ENCODE results near the gene TBCCD1. TPM values are rescaled to one million over a fixed set of nuclear protein-coding genes. Genes with fewer than 3 reads are reported as not detected.

TBCCD1 gene
- total RNA-seq, 2 donors from 2014 or later = 10.4 to 14.3 TPM

GRCh38 chr3:186514296-186515002 is 52.7 kb downstream of the TBCCD1 start:
- TF ChIP-seq, protein P1, sequence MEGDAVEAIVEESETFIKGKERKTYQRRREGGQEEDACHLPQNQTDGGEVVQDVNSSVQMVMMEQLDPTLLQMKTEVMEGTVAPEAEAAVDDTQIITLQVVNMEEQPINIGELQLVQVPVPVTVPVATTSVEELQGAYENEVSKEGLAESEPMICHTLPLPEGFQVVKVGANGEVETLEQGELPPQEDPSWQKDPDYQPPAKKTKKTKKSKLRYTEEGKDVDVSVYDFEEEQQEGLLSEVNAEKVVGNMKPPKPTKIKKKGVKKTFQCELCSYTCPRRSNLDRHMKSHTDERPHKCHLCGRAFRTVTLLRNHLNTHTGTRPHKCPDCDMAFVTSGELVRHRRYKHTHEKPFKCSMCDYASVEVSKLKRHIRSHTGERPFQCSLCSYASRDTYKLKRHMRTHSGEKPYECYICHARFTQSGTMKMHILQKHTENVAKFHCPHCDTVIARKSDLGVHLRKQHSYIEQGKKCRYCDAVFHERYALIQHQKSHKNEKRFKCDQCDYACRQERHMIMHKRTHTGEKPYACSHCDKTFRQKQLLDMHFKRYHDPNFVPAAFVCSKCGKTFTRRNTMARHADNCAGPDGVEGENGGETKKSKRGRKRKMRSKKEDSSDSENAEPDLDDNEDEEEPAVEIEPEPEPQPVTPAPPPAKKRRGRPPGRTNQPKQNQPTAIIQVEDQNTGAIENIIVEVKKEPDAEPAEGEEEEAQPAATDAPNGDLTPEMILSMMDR (IDR thresholded peaks at IDR 0.05) = peak; percentile 49
- Histone ChIP-seq H3K27me3 (no peaks in the 10 kb centered on the region), H3K4me3 (no peak overlapping the region), H3K36me3 (no peaks in the 10 kb centered on the region), H3K9ac (ENCODE audit: low read depth in 2 of 2, low read length in 2 of 2) (no peak overlapping the region), H3K27ac (no peak overlapping the region), H3K9me3 (no peaks in the 10 kb centered on the region), H3K4me1 (no peaks in the 10 kb centered on the region)
- intact Hi-C loops (cut with DNase I) = no loop called here
- DNase-seq = no peak

DNA sequence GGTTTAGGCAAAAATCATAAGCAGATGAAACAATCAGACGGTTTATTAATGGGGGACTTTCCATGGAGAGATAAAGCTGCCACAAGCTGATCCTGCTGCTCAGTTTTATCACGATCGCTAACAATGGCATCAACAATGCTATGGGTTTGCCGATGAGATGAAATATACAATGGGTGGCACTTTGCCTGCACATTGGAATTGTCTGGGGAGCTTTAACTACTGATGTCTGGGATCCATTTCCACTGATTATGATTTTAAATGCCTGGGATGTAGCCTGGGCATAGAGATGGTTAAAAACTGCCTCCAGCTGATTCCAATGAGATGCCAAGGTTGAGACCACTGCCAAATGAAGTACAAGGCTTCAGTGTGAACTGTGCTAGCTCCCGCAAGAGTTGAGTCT is 53.8 kb downstream of the TBCCD1 start:
- Histone ChIP-seq H3K9me3 (no peaks in the 10 kb centered on the region), H3K4me1 (no peaks in the 10 kb centered on the region), H3K27ac (no peak overlapping the region), H3K9ac (ENCODE audit: low read depth in 2 of 2, low read length in 2 of 2) (no peak overlapping the region), H3K36me3 (no peaks in the 10 kb centered on the region), H3K27me3 (no peaks in the 10 kb centered on the region), H3K4me3 (no peak overlapping the region)
- DNase-seq = no peak
- TF ChIP-seq, protein P1 (IDR thresholded peaks at IDR 0.05) = no peak
- intact Hi-C loops (cut with DNase I) = no loop called here

DNA sequence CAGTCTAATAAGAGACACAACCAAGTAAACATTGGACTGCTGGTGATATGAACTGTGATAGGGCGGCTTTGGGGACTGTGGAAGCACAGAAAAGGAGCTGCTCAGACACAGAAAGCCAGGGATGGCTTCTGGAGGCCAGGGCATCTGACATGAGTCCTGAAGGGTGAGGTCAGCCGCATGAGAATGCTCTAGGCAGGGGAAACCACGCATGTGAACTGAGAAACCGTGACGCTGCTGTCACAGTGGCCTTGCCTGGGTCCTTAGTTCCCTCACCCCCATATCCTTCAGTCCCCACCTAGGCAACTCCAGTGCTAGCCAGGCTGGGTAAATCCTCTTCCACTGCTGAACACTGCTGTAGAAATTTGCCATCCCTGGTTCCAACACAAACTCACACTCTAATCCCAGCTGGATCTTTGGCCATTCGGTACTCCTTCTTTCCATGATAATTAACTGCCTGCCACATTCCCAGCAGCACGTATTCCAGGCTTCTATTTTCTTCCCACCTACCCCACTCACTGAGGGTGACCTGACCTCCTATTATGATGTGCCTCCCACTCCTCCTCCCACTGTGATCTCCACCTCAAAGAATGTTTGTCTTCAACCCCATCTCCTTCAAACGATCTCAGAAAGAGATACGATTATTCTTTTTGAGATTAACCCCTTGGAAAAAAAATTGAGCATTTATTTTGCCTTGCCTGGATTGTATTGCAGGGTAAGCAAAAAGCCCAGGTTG is 54.4 kb downstream of the TBCCD1 start:
- H3K9me3 ChIP-seq = no peaks in the 10 kb centered on the region
- no peaks in the 10 kb centered on the region for H3K36me3 ChIP-seq
- H3K9ac ChIP-seq (ENCODE audit: low read depth in 2 of 2, low read length in 2 of 2) = no peak overlapping the region
- DNase-seq = no peak
- TF ChIP-seq, protein P1 (IDR thresholded peaks at IDR 0.05) = no peak
- H3K4me3 ChIP-seq = no peak overlapping the region
- H3K4me1 ChIP-seq = no peaks in the 10 kb centered on the region
- H3K27ac ChIP-seq = no peak overlapping the region
- H3K27me3 ChIP-seq = no peaks in the 10 kb centered on the region
- intact Hi-C loops (cut with DNase I) = no loop called here

DNA sequence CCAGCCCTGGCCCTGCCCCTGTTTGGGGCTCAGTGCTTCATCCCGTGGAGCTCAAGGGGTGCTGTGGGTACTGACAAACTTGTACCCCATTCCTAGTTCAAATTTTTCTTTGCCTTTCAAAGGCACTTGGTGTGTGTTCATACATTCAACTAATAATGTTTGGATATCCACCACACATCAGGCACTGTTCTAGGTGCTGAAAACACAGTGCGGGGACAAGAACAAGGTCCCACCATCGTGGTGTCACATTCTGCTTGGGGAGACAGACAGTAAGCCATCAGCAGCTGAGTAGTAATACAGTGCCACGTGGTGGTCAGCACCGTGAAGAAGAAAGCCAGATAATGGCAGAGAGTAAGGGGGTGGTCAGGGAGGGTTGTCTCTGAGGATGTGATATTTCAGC is 55.4 kb downstream of the TBCCD1 start:
- TF ChIP-seq, protein P1 (IDR thresholded peaks at IDR 0.05) = no peak
- Histone ChIP-seq H3K4me3 (no peak overlapping the region), H3K36me3 (no peaks in the 10 kb centered on the region), H3K27me3 (no peaks in the 10 kb centered on the region), H3K9ac (ENCODE audit: low read depth in 2 of 2, low read length in 2 of 2) (no peak overlapping the region), H3K4me1 (no peaks in the 10 kb centered on the region), H3K27ac (no peak overlapping the region), H3K9me3 (no peaks in the 10 kb centered on the region)
- no peak for DNase-seq
- intact Hi-C loops (cut with DNase I) = no loop called here

GRCh38 chr3:186511245-186511644 is 55.9 kb downstream of the TBCCD1 start:
- H3K4me3 ChIP-seq = no peak overlapping the region
- no peaks in the 10 kb centered on the region for H3K9me3 ChIP-seq
- H3K27me3 ChIP-seq = no peaks in the 10 kb centered on the region
- intact Hi-C loops (cut with DNase I) = no loop called here
- no peaks in the 10 kb centered on the region for H3K4me1 ChIP-seq
- no peak for DNase-seq
- H3K27ac ChIP-seq = no peak overlapping the region
- no peak overlapping the region for H3K9ac ChIP-seq (ENCODE audit: low read depth in 2 of 2, low read length in 2 of 2)
- no peaks in the 10 kb centered on the region for H3K36me3 ChIP-seq
- TF ChIP-seq, protein P1 (IDR thresholded peaks at IDR 0.05) = no peak

All from colonic mucosa (tissue), 4 donors.